GM12872 (cell line): ENCODE data around the gene DHX36.

Experiments used
- CTCF ChIP-seq: IDR thresholded peaks from 3 replicates; pipeline ENCODE4 v1.5.1; 2011; ENCODE audit warnings: low read depth, mild to moderate bottlenecking, low read length, moderate library complexity; ENCODE audit not compliant: insufficient read depth

Gene DHX36

GRCh38 chr3:154224866-154225265, 99.4 kb downstream of the DHX36 start:
- TF ChIP-seq CTCF = no peak

DNA sequence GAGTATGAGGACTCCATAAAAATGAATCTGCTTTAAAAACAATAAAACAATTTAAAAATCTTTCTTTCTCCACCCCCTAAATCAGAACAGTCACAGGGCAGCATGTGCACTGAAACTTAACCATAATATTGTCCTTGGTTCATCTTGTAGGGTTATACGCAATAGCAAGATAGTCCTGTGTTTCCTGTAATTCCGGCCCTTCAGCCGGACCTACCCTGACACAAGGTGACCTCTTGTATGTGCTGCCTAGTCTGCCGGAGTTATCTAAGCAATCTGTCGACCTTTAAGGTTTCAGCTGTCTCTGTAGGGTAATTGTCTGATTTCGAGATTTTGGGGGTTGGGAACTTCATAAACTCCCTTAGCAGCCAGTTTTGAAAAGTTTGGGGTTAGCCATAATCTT, 99.9 kb downstream of the DHX36 start:
- no peak for TF ChIP-seq CTCF

GRCh38 chr3:154223519-154223918, 100.8 kb downstream of the DHX36 start:
- no peak for TF ChIP-seq CTCF
